Stimulated activated CD4-positive, alpha-beta T cell treated with anti-CD3 and anti-CD28 coated beads, TNF-alpha, amount 100 ng/mL, for 48 hours (primary cell): ENCODE results near the gene NUMB.
A peak's percentile ranks its signal among the peaks of the same experiment; 100 is the strongest.

ENCODE experiments used
- DNase-seq, 3 donors: peaks; one replicate each; pipeline ENCODE4 v3.0.0-alpha.2; 2020; ENCODE audit warnings: low read depth in 3 of 3

NUMB gene

GRCh38 chr14:73289729-73290128, 168.6 kb downstream of the NUMB start:
- DNase-seq: no peak

- no peak for DNase-seq
These were observed 169.0 kb downstream of the NUMB start for GRCh38 chr14:73289308-73289707.

DNA sequence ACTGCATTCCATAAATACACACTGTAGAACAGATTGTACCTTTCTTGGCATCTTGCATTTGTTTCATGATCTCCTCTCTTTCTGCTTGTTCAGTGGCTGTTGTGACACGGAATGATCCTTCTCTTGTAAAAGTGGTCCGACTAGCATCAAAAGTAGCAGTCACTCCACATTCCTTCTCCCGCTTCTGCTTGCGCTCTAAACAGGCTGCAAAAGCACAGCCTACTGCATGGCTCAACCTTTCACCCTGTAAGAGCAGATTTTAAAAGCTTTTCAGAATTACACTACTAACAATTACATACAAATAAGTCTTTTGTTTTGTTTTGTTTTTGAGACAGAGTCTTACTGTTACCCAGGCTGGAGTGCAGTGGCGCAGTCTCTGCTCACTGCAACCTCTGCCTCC, 171.3 kb downstream of the NUMB start:
- no peak for DNase-seq

GRCh38 chr14:73286598-73286997, 171.7 kb downstream of the NUMB start:
- no peak for DNase-seq

- no peak for DNase-seq
These were observed 172.4 kb downstream of the NUMB start for GRCh38 chr14:73285979-73286378.

GRCh38 chr14:73283608-73284379, 174.6 kb downstream of the NUMB start:
- no peak for DNase-seq

DNA sequence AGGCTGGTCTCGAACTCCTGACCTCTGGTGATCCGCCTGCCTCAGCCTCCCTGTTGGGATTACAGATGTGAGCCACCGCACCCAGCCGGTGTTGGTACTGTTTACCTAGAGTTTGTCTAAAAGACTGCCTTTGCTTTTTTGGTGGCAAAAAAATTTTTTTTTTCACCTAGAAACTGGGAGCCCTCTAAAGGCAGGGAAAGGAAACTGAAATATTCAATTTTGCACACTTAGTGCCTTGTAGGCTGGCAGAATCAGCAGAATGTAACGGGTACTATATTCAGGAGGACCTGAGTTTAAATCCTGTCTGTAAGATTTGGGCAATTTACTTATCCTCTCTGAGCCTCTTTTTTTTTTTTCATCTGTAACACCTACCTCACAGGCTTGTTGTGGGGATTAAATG, 177.4 kb downstream of the NUMB start:
- DNase-seq: no peak

GRCh38 chr14:73277376-73277775, 181.0 kb downstream of the NUMB start:
- DNase-seq: no peak

GRCh38 chr14:73276836-73277235, 181.5 kb downstream of the NUMB start:
- DNase-seq: no peak

DNA sequence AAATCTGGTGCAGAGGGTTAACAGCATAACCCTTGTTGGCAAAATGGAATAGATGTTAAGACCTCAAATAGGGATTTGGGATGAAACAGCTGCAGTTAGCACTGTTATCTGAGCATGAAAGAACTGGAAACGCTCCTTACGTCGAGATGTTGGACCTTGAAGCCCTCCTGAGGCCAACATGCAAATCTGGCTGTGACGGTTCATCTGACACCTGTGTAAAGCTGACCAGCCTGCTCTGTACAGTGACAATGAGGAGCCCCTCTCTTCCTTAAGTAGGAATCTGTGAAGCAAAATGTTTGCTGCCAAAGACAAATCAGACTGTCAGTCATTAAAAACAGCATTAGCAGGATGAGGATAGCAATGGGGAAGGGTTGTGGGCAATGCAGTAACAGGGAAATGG, 184.5 kb downstream of the NUMB start:
- no peak for DNase-seq

- DNase-seq: no peak
These were observed 186.0 kb downstream of the NUMB start for GRCh38 chr14:73272393-73272792.

DNA sequence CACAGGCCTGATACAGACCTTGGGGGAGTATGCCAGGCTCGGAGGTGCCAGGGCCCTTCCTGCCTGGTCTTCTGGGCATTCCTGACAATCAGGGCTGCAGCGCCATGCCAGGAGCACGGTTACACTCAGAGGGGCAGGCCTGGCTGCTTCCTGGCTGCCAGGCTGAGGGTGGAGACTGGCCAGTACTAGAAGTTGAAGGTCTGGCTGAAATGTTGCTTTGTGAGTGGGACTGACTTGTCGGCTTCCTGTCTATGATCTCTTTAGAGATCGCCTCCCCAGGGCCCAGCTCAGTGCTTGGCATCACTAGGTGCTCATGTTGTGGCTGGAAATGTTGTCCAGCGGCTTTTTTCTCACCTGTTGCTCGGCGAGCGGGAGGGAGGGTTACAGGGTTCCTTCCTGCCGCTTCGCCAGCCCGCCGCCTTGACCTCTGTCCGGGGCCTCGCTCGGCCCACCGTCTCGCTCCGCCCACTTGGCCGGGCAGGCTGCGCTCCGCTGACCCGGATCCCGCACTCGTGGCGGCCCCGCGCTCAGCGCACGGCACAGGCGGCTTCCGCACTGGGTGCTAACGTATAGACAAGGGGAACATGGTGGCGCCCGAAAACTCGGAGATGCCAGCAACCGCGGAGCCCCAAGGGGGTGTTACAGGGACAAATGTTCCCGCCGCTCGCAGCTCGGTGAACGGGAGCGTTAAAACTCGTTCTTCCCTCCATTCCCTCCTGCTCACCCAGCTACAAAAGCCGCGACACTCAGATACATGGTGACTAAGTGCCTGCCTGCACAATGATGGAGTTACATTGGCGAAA, 188.4 kb downstream of the NUMB start:
- DNase-seq: peak in 1 of 3 donors; percentile 20

DNA sequence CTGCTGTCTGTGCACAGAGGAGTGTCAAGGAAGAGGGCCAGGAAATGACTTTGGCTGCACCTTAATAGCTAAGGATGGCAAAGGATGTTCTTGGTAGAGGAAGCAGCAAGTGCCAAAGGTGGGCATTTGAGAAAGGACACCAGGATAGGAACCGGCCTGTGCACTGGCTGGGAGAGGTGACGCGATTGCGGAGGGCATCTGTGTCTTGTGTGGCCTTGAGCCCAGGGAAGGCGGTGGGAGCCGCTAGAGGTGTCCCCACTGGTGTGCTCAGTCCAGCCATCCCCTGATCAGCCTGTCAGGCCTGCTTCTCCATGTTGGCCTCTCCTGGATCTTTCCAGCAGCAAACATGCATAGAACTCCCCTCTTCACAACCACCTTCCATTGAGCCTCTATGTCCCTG, 190.9 kb downstream of the NUMB start:
- DNase-seq: no peak

- DNase-seq: no peak
These were observed 192.0 kb downstream of the NUMB start for GRCh38 chr14:73266317-73266716.

DNA sequence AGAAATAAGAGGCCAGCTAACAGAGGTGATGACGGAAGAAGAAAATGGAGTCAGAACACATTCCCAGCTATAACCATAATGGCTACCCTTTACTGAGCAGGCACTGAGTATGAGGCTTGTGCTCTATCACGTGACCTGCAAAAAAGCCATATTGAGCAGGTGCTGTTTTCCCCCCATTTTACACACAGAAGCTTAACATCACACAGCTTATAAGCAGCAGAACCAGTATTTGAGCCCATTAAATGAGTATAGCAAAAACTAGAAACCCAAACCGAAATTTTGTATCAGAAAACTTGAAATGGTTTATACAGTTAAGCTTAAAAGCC, 192.7 kb downstream of the NUMB start:
- DNase-seq: no peak

GRCh38 chr14:73264885-73265720, 193.2 kb downstream of the NUMB start:
- DNase-seq: no peak

DNA sequence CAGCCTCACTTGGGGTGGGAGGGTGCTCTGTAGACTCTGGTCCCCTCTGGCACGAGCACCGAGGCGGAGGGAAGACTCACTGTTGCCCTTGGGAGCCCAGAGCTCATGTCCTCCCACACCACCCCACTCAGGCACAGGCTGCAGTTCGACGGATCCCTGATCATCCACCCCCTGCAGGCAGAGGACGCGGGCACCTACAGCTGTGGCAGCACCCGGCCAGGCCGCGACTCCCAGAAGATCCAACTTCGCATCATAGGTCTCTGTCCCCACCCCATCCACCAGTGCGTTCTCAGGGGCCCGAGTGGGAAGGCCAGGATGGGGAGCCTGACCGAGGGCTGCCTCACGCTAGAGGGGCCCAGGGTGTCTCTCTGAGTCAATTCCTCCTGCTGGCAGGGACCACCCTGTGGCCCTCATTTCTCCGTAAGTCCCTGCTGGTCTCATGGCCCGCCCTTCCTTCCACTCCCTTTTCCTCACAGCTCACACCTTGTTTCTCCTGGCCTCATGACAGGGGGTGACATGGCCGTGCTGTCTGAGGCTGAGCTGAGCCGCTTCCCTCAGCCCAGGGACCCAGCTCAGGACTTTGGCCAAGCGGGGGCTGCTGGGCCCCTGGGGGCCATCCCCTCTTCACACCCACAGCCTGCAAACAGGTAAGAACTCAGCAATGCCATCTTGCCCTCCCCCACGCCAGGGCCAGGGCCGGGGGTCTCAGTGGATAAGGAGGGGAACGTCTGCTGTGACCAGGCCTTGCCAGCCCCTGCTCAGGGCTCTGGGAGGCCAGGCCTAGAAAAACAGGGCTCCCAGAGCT, 194.1 kb downstream of the NUMB start:
- no peak for DNase-seq

GRCh38 chr14:73263606-73264005, 194.7 kb downstream of the NUMB start:
- DNase-seq: no peak

DNA sequence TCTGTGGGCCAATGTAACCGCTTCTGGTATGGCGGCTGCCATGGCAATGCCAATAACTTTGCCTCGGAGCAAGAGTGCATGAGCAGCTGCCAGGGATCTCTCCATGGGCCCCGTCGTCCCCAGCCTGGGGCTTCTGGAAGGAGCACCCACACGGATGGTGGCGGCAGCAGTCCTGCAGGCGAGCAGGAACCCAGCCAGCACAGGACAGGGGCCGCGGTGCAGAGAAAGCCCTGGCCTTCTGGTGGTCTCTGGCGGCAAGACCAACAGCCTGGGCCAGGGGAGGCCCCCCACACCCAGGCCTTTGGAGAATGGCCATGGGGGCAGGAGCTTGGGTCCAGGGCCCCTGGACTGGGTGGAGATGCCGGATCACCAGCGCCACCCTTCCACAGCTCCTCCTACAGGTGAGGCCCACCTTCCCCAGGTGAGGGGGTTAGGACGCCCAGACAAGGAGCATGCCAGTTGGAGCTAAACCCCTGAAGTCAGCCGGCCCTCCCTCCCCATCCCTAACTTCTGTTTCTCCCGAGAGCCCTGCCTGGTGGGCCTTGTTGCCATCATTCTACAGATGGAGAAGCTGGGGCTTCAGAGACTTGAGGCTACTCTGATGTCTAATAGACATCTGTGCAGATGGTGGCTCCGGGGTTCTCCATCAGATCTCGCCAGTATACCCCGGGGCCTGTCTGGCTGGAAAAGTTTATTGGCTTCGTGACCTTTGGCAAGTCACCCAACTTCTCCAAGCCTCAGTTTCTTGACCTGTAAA, 195.7 kb downstream of the NUMB start:
- DNase-seq: no peak

- no peak for DNase-seq
These were observed 196.6 kb downstream of the NUMB start for GRCh38 chr14:73261520-73262426.
